H1 (cell line): ENCODE measurements around the gene MEF2C. TPM values are rescaled to one million over a fixed set of nuclear protein-coding genes. Genes with fewer than 3 reads are reported as not detected.

Experiments used
- NRF1 ChIP-seq: IDR thresholded peaks from 2 replicates; pipeline ENCODE4 v1.6.1; 2011; ENCODE audit warnings: mild to moderate bottlenecking, low read depth, low read length, improper control_type of control experiment
- ZNF274 ChIP-seq: IDR thresholded peaks from 2 replicates; pipeline ENCODE4 v1.7.0; 2012; ENCODE audit warnings: low read length, borderline replicate concordance; ENCODE audit errors: extremely low read depth
- polyA plus RNA-seq, 7 experiments: library from polyadenylated mRNA; depleted of rRNA in 3 of 7; stranded (reverse) in 5 of 7; unstranded in 2 of 7; fragments of >200 nt in 5 of 7; fragments of 200-250 nt in 2 of 7; gene quantifications; 1 replicate in 5 of 7; 2 replicates in 1 of 7; 4 replicates in 1 of 7; pipeline versions ENCODE4 v1.2.1 to v1.2.3, GENCODE V29; 2011 to 2013; ENCODE audit warnings: missing spikeins in 2 of 7, mixed read lengths in 2 of 7
- total RNA-seq: library from RNA; stranded (reverse); fragmentation: NEBNext Ultra II Directional; extraction: Animal tissue kit (Norgen Biotek cat#: 25700); gene quantifications from 2 replicates; pipeline ENCODE4 v1.2.1, GENCODE V29; 2021

MEF2C gene
- total and polyA plus RNA-seq, 2 of the 8 experiments (the other 6 are each of a cell fraction or from before 2014, with no cell fraction given) = 0.59 to 0.99 TPM

GRCh38 chr5:88826646-88827585 is 56.1 kb downstream of the MEF2C start (continued):
- TF ChIP-seq NRF1 = no peak
- TF ChIP-seq ZNF274 = no peak
- TF ChIP-seq, all 59 proteins: peak for 0
